NT2/D1 (cell line): Measurements from ENCODE around the gene PIK3CD.

Experiments used
- SUZ12 ChIP-seq: IDR thresholded peaks from 2 replicates; pipeline ENCODE4 v1.6.1; 2011; ENCODE audit not compliant: insufficient read length, insufficient read depth; ENCODE audit errors: extremely low read depth
- ZNF274 ChIP-seq: IDR thresholded peaks from 2 replicates; pipeline ENCODE4 v1.6.1; 2011; ENCODE audit warnings: mild to moderate bottlenecking, low read depth, low read length

GRCh38 chr1:9723926-9724325 lies 72.4 kb downstream of the PIK3CD start:
- TF ChIP-seq SUZ12 (no peak), ZNF274 (no peak)
